Measurements from ENCODE around the gene CAPN9. TPM values are rescaled to one million over a fixed set of nuclear protein-coding genes. Genes with fewer than 3 reads are reported as not detected.
"Not testable (repeated sequence)": the region's sequence is repeated elsewhere in the genome, so short reads cannot be mapped to it uniquely, and the experiment has no call there.

The CAPN9 gene
- total RNA-seq (2014; rRNA removed; shearing (Covaris generic); ENCODE audit: low replicate concordance): not detected in 2 replicates

GRCh38 chr1:230747127-230747730, at the start of gene CAPN9:
Gene CAPN9, plus strand, starts transcription at chr1:230747388. Its CDS starts 109 bp downstream, at chr1:230747497.
- Histone ChIP-seq H3K4me3 (no peak within 1 kb of the TSS), H3K9me3 (no peaks in the 10 kb centered on the region), H3K27me3 (no peaks in the 10 kb centered on the region), H3K36me3 (no peaks in the 10 kb centered on the region)
- no peak for DNase-seq

GRCh38 chr1:230698130-230698529, 49.1 kb upstream of the CAPN9 start:
- no peak for DNase-seq
- H3K9me3 ChIP-seq: no peaks in the 10 kb centered on the region
- no peaks in the 10 kb centered on the region; the same call in 1 of the 2 replicates for H3K27me3 ChIP-seq
- H3K4me3 ChIP-seq: no peak overlapping the region
- peaks cover 9% of the 10 kb centered on the region for H3K36me3 ChIP-seq

- H3K9me3 ChIP-seq, H3K36me3 ChIP-seq, H3K4me3 ChIP-seq, DNase-seq, H3K27me3 ChIP-seq: not testable (repeated sequence)
Measured at GRCh38 chr1:230698964-230699363, 48.2 kb upstream of the CAPN9 start.

GRCh38 chr1:230699716-230700115, 47.5 kb upstream of the CAPN9 start:
- no peak for DNase-seq
- Histone ChIP-seq H3K9me3 (no peaks in the 10 kb centered on the region), H3K4me3 (no peak overlapping the region)

GRCh38 chr1:230700132-230700531, 47.1 kb upstream of the CAPN9 start:
- H3K9me3 ChIP-seq: no peaks in the 10 kb centered on the region
- no peaks in the 10 kb centered on the region; the same call in 1 of the 2 replicates for H3K27me3 ChIP-seq
- H3K36me3 ChIP-seq: no peaks in the 10 kb centered on the region
- no peak for DNase-seq
- H3K4me3 ChIP-seq: no peak overlapping the region

More at GRCh38 chr1:230699716-230700115, 47.5 kb upstream of the CAPN9 start:
- no peaks in the 10 kb centered on the region for H3K36me3 ChIP-seq
- no peaks in the 10 kb centered on the region; the same call in 1 of the 2 replicates for H3K27me3 ChIP-seq

GRCh38 chr1:230701434-230701833, 45.8 kb upstream of the CAPN9 start:
- Histone ChIP-seq H3K4me3 (no peak overlapping the region), H3K9me3 (no peaks in the 10 kb centered on the region), H3K36me3 (no peaks in the 10 kb centered on the region), H3K27me3 (no peaks in the 10 kb centered on the region; the same call in 1 of the 2 replicates)
- no peak for DNase-seq

GRCh38 chr1:230701895-230702768, 45.1 kb upstream of the CAPN9 start:
- Histone ChIP-seq H3K9me3 (no peaks in the 10 kb centered on the region), H3K36me3 (no peaks in the 10 kb centered on the region), H3K27me3 (no peaks in the 10 kb centered on the region; the same call in 1 of the 2 replicates), H3K4me3 (no peak overlapping the region)
- DNase-seq: no peak

GRCh38 chr1:230702934-230703678, 44.1 kb upstream of the CAPN9 start:
- Histone ChIP-seq H3K9me3 (no peaks in the 10 kb centered on the region), H3K36me3 (no peaks in the 10 kb centered on the region), H3K4me3 (no peak overlapping the region), H3K27me3 (no peaks in the 10 kb centered on the region; the same call in 1 of the 2 replicates)
- DNase-seq: no peak

- H3K9me3 ChIP-seq: no peaks in the 10 kb centered on the region
- no peak overlapping the region for H3K4me3 ChIP-seq
- no peak for DNase-seq
- H3K27me3 ChIP-seq: no peaks in the 10 kb centered on the region; the same call in 1 of the 2 replicates
- H3K36me3 ChIP-seq: no peaks in the 10 kb centered on the region
Measured at GRCh38 chr1:230703679-230704385, 43.4 kb upstream of the CAPN9 start.

GRCh38 chr1:230704830-230705229, 42.4 kb upstream of the CAPN9 start:
- DNase-seq: no peak
- H3K4me3 ChIP-seq: no peak overlapping the region
- no peaks in the 10 kb centered on the region; the same call in 1 of the 2 replicates for H3K27me3 ChIP-seq
- no peaks in the 10 kb centered on the region for H3K9me3 ChIP-seq
- H3K36me3 ChIP-seq: no peaks in the 10 kb centered on the region

- Histone ChIP-seq H3K27me3 (no peaks in the 10 kb centered on the region; the same call in 1 of the 2 replicates), H3K4me3 (no peak overlapping the region), H3K9me3 (no peaks in the 10 kb centered on the region), H3K36me3 (no peaks in the 10 kb centered on the region)
- no peak for DNase-seq
Measured at GRCh38 chr1:230705289-230706019, 41.7 kb upstream of the CAPN9 start.

- DNase-seq: no peak
- H3K4me3 ChIP-seq: no peak overlapping the region
- no peaks in the 10 kb centered on the region; the same call in 1 of the 2 replicates for H3K27me3 ChIP-seq
- no peaks in the 10 kb centered on the region for H3K36me3 ChIP-seq
- no peaks in the 10 kb centered on the region for H3K9me3 ChIP-seq
Measured at GRCh38 chr1:230706020-230706699, 41.0 kb upstream of the CAPN9 start.

- DNase-seq: no peak
- H3K27me3 ChIP-seq: no peaks in the 10 kb centered on the region
- H3K9me3 ChIP-seq: no peaks in the 10 kb centered on the region
- H3K36me3 ChIP-seq: no peaks in the 10 kb centered on the region
- no peak overlapping the region for H3K4me3 ChIP-seq
Measured at GRCh38 chr1:230706887-230707731, 40.1 kb upstream of the CAPN9 start.

- Histone ChIP-seq H3K9me3 (no peaks in the 10 kb centered on the region), H3K27me3 (no peaks in the 10 kb centered on the region), H3K36me3 (no peaks in the 10 kb centered on the region), H3K4me3 (no peak overlapping the region)
- DNase-seq: no peak
Measured at GRCh38 chr1:230707732-230708630, 39.2 kb upstream of the CAPN9 start.

Data from MG63 (cell line).